Measurements from ENCODE around the gene DIPK2B. TPM values are rescaled to one million over a fixed set of nuclear protein-coding genes. Genes with fewer than 3 reads are reported as not detected.
A peak's percentile ranks its signal among the peaks of the same experiment; 100 is the strongest.

DIPK2B gene
- polyA plus RNA-seq, 1 donor: 6.3 TPM

- H3K9me3 ChIP-seq (ENCODE audit: control insufficient read depth, low read depth, low read length): no peaks in the 10 kb centered on the region
- H3K27ac ChIP-seq (ENCODE audit: low read length): no peak overlapping the region
- no CpG with 5 or more reads among the region's 1 CpG for WGBS (ENCODE audit: insufficient coverage, low lambda C conversion rate)
- DNase-seq: no peak
- no peaks in the 10 kb centered on the region for H3K27me3 ChIP-seq (ENCODE audit: control insufficient read depth, insufficient read depth, low read length)
- H3K4me3 ChIP-seq (ENCODE audit: low read length): no peak overlapping the region
- H3K36me3 ChIP-seq (ENCODE audit: control insufficient read depth, insufficient read depth, low read length): no peaks in the 10 kb centered on the region
- no peaks in the 10 kb centered on the region for H3K4me1 ChIP-seq (ENCODE audit: control insufficient read depth, insufficient read depth, low read length)
Measured at GRCh38 chrX:45202171-45202570, 1.5 kb upstream of the DIPK2B start.

- no CpG with 5 or more reads among the region's 4 CpGs for WGBS (ENCODE audit: insufficient coverage, low lambda C conversion rate)
Measured at GRCh38 chrX:45198706-45199105, 2.0 kb downstream of the DIPK2B start.

DNA sequence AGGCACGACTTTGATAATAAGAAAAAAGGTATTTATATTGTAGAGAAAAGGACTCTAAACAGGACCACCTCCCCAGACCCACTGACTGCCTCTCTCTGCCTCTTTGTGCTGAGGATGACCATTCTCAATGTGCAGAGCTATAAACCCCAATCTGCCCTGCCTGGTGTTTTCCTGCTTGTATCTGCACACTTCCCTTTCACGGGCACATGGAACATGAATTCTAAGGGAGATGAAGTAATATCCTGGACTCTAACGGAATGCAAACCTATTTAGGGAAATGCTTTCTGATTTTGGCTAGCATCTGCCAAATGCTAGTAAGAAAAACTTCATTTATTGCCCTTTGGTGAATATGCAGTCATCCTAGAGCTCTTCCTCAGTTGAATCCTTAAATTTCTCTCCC is 2.4 kb downstream of the DIPK2B start:
- Histone ChIP-seq H3K4me1 (ENCODE audit: control insufficient read depth, insufficient read depth, low read length) (no peaks in the 10 kb centered on the region), H3K4me3 (ENCODE audit: low read length) (no peak overlapping the region), H3K27ac (ENCODE audit: low read length) (no peak overlapping the region), H3K27me3 (ENCODE audit: control insufficient read depth, insufficient read depth, low read length) (no peaks in the 10 kb centered on the region), H3K9me3 (ENCODE audit: control insufficient read depth, low read depth, low read length) (no peaks in the 10 kb centered on the region), H3K36me3 (ENCODE audit: control insufficient read depth, insufficient read depth, low read length) (no peaks in the 10 kb centered on the region)
- DNase-seq: no peak
- WGBS (ENCODE audit: insufficient coverage, low lambda C conversion rate): no CpG with 5 or more reads among the region's 3 CpGs

More at GRCh38 chrX:45198706-45199105, 2.0 kb downstream of the DIPK2B start:
- no peak overlapping the region for H3K27ac ChIP-seq (ENCODE audit: low read length)
- no peak for DNase-seq
- H3K4me1 ChIP-seq (ENCODE audit: control insufficient read depth, insufficient read depth, low read length): no peaks in the 10 kb centered on the region
- H3K27me3 ChIP-seq (ENCODE audit: control insufficient read depth, insufficient read depth, low read length): no peaks in the 10 kb centered on the region
- no peaks in the 10 kb centered on the region for H3K36me3 ChIP-seq (ENCODE audit: control insufficient read depth, insufficient read depth, low read length)
- no peaks in the 10 kb centered on the region for H3K9me3 ChIP-seq (ENCODE audit: control insufficient read depth, low read depth, low read length)
- H3K4me3 ChIP-seq (ENCODE audit: low read length): no peak overlapping the region

GRCh38 chrX:45196701-45197100 is 4.0 kb downstream of the DIPK2B start:
- no peaks in the 10 kb centered on the region for H3K27me3 ChIP-seq (ENCODE audit: control insufficient read depth, insufficient read depth, low read length)
- no peak overlapping the region for H3K4me3 ChIP-seq (ENCODE audit: low read length)
- H3K27ac ChIP-seq (ENCODE audit: low read length): no peak overlapping the region
- no peaks in the 10 kb centered on the region for H3K4me1 ChIP-seq (ENCODE audit: control insufficient read depth, insufficient read depth, low read length)
- WGBS (ENCODE audit: insufficient coverage, low lambda C conversion rate): no CpG with 5 or more reads among the region's 2 CpGs
- no peaks in the 10 kb centered on the region for H3K36me3 ChIP-seq (ENCODE audit: control insufficient read depth, insufficient read depth, low read length)
- no peaks in the 10 kb centered on the region for H3K9me3 ChIP-seq (ENCODE audit: control insufficient read depth, low read depth, low read length)
- no peak for DNase-seq

- DNase-seq: no peak
- H3K36me3 ChIP-seq (ENCODE audit: control insufficient read depth, insufficient read depth, low read length): no peaks in the 10 kb centered on the region
- no peak overlapping the region for H3K4me3 ChIP-seq (ENCODE audit: low read length)
- H3K4me1 ChIP-seq (ENCODE audit: control insufficient read depth, insufficient read depth, low read length): no peaks in the 10 kb centered on the region
- no peak overlapping the region for H3K27ac ChIP-seq (ENCODE audit: low read length)
- H3K27me3 ChIP-seq (ENCODE audit: control insufficient read depth, insufficient read depth, low read length): no peaks in the 10 kb centered on the region
- no CpG with 5 or more reads among the region's 7 CpGs for WGBS (ENCODE audit: insufficient coverage, low lambda C conversion rate)
- H3K9me3 ChIP-seq (ENCODE audit: control insufficient read depth, low read depth, low read length): no peaks in the 10 kb centered on the region
Measured at GRCh38 chrX:45191820-45192409, 8.8 kb downstream of the DIPK2B start.

DNA sequence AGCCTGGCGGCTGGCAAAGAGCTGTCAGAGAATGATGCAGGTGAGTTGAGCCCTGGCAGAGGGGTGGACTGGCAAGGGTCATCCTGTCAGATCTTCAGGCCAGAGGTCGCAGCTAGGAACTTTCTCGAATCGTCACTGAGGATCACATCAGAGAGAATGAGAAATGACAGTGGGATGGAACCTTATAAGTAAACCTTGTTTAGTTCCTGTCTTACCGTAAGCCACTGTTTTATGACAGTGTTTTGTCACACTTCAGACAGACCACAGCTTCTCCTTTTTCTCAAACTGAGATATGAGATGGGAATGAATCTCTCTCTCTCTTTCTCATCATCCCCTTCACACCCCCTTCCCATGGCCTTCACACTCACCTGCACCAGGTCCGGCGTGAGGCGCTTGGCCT is 9.3 kb downstream of the DIPK2B start:
- Histone ChIP-seq H3K27ac (ENCODE audit: low read length) (no peak overlapping the region), H3K9me3 (ENCODE audit: control insufficient read depth, low read depth, low read length) (no peaks in the 10 kb centered on the region), H3K4me1 (ENCODE audit: control insufficient read depth, insufficient read depth, low read length) (no peaks in the 10 kb centered on the region), H3K4me3 (ENCODE audit: low read length) (no peak overlapping the region), H3K36me3 (ENCODE audit: control insufficient read depth, insufficient read depth, low read length) (no peaks in the 10 kb centered on the region), H3K27me3 (ENCODE audit: control insufficient read depth, insufficient read depth, low read length) (no peaks in the 10 kb centered on the region)
- WGBS (ENCODE audit: insufficient coverage, low lambda C conversion rate): 100% methylated on average over 1 of the region's 8 CpGs
- no peak for DNase-seq

DNA sequence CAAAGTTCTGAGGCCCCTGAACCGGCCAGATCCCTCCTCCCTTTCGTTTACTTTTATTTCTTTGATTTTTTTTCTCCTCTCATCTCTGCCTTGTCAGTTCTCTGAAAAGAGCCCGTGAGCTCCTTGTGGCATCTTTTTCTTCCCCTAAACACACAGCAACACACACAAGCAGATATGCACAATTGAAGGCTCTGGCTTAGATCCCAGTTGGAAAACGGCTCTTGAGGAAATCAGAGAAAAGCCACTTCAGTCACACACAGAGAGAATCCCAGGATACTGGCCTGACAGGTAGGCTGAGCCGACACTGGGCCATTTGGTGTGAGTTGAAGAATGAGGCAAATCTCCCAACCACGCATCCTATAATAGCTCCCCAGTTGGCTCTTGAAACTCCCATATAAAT is 12.9 kb downstream of the DIPK2B start:
- no peak overlapping the region for H3K27ac ChIP-seq (ENCODE audit: low read length)
- no peak for DNase-seq
- no peaks in the 10 kb centered on the region for H3K9me3 ChIP-seq (ENCODE audit: control insufficient read depth, low read depth, low read length)
- WGBS (ENCODE audit: insufficient coverage, low lambda C conversion rate): no CpG with 5 or more reads among the region's 6 CpGs
- no peaks in the 10 kb centered on the region for H3K36me3 ChIP-seq (ENCODE audit: control insufficient read depth, insufficient read depth, low read length)
- no peaks in the 10 kb centered on the region for H3K27me3 ChIP-seq (ENCODE audit: control insufficient read depth, insufficient read depth, low read length)
- H3K4me1 ChIP-seq (ENCODE audit: control insufficient read depth, insufficient read depth, low read length): no peaks in the 10 kb centered on the region
- peak overlapping the region; percentile 48 for H3K4me3 ChIP-seq (ENCODE audit: low read length)

- no peaks in the 10 kb centered on the region for H3K4me1 ChIP-seq (ENCODE audit: control insufficient read depth, insufficient read depth, low read length)
- WGBS (ENCODE audit: insufficient coverage, low lambda C conversion rate): 20% methylated on average over 1 of the region's 4 CpGs
- no peaks in the 10 kb centered on the region for H3K27me3 ChIP-seq (ENCODE audit: control insufficient read depth, insufficient read depth, low read length)
- H3K4me3 ChIP-seq (ENCODE audit: low read length): peak overlapping the region; percentile 48
- DNase-seq: no peak
- H3K27ac ChIP-seq (ENCODE audit: low read length): no peak overlapping the region
- no peaks in the 10 kb centered on the region for H3K9me3 ChIP-seq (ENCODE audit: control insufficient read depth, low read depth, low read length)
- H3K36me3 ChIP-seq (ENCODE audit: control insufficient read depth, insufficient read depth, low read length): no peaks in the 10 kb centered on the region
Measured at GRCh38 chrX:45186643-45187026, 14.0 kb downstream of the DIPK2B start.

GRCh38 chrX:45184211-45184610 is 16.5 kb downstream of the DIPK2B start:
- no peak overlapping the region for H3K4me3 ChIP-seq (ENCODE audit: low read length)
- H3K9me3 ChIP-seq (ENCODE audit: control insufficient read depth, low read depth, low read length): peaks cover 7% of the 10 kb centered on the region
- no peaks in the 10 kb centered on the region for H3K36me3 ChIP-seq (ENCODE audit: control insufficient read depth, insufficient read depth, low read length)
- no peak for DNase-seq
- no peaks in the 10 kb centered on the region for H3K4me1 ChIP-seq (ENCODE audit: control insufficient read depth, insufficient read depth, low read length)
- WGBS (ENCODE audit: insufficient coverage, low lambda C conversion rate): no CpG with 5 or more reads among the region's 2 CpGs
- no peak overlapping the region for H3K27ac ChIP-seq (ENCODE audit: low read length)
- no peaks in the 10 kb centered on the region for H3K27me3 ChIP-seq (ENCODE audit: control insufficient read depth, insufficient read depth, low read length)

DNA sequence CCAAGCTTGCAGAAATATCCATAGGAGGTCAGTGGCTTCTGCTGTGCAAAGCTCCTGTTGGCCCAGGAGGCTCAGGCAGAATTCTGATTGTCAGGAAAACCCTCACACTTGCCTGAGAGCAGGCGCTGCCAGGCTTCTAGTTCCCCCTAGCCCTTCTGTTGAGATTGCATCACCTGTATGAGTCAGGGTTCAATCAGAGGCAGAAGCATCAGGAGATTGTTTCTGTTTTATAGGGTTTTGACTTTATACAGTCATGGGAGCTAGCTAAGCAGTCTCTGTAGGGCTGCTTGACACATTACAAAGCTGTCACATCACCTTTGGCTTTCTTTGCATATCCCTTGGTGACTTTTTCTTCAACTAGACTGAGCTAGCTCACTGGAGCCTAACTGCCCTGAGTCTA is 27.8 kb downstream of the DIPK2B start:
- peak; percentile 56 to 79 for DNase-seq
- no CpG with 5 or more reads among the region's 1 CpG for WGBS (ENCODE audit: insufficient coverage, low lambda C conversion rate)
- H3K4me1 ChIP-seq (ENCODE audit: control insufficient read depth, insufficient read depth, low read length): no peaks in the 10 kb centered on the region
- H3K27ac ChIP-seq (ENCODE audit: low read length): peak overlapping the region; percentile 82
- H3K27me3 ChIP-seq (ENCODE audit: control insufficient read depth, insufficient read depth, low read length): no peaks in the 10 kb centered on the region
- H3K4me3 ChIP-seq (ENCODE audit: low read length): no peak overlapping the region
- H3K9me3 ChIP-seq (ENCODE audit: control insufficient read depth, low read depth, low read length): no peaks in the 10 kb centered on the region
- H3K36me3 ChIP-seq (ENCODE audit: control insufficient read depth, insufficient read depth, low read length): no peaks in the 10 kb centered on the region

DNA sequence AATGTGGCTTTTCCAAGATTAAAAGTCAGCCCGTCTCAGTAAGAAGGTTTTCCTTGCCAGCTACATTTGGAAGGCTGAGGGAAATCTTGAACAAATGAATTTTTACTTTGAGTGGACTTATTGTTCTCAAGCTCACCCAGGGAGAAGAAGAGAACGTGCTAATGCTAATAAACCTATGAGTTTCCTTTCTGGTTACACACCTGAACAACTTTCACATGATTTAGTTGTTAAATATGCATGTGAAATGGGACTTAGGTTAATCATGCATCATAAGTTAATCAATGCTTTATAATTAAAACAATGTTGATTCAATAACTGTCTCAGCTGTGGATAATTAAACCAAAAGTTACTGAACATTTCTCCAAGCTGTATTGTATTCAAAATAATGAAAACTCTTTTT is 33.9 kb downstream of the DIPK2B start:
- no peaks in the 10 kb centered on the region for H3K9me3 ChIP-seq (ENCODE audit: control insufficient read depth, low read depth, low read length)

More for the DNA sequence above, 33.9 kb downstream of the DIPK2B start:
- Histone ChIP-seq H3K36me3 (ENCODE audit: control insufficient read depth, insufficient read depth, low read length) (no peaks in the 10 kb centered on the region), H3K27me3 (ENCODE audit: control insufficient read depth, insufficient read depth, low read length) (no peaks in the 10 kb centered on the region), H3K4me1 (ENCODE audit: control insufficient read depth, insufficient read depth, low read length) (no peaks in the 10 kb centered on the region), H3K4me3 (ENCODE audit: low read length) (no peak overlapping the region), H3K27ac (ENCODE audit: low read length) (no peak overlapping the region)
- no peak for DNase-seq
- no CpG with 5 or more reads among the region's 2 CpGs for WGBS (ENCODE audit: insufficient coverage, low lambda C conversion rate)

Data from large intestine (tissue), 3 donors.